HEK293T (cell line): Measurements from ENCODE around the gene RHBG.
A peak's percentile ranks its signal among the peaks of the same experiment; 100 is the strongest.

ENCODE experiments used
- CTCF ChIA-PET: fragments of 350-600 bp; formaldehyde crosslinking; extraction: SDS; loops from one replicate; lab custom pipeline; 2021; ENCODE audit warnings: antibody characterized with exemption, inconsistent platforms; lab: Yijun Ruan, JAX
- POLR2A ChIA-PET: fragments of 350-600 bp; formaldehyde crosslinking; extraction: SDS; loops from one replicate; lab custom pipeline; 2020; ENCODE audit warnings: antibody characterized with exemption, inconsistent platforms; lab: Yijun Ruan, JAX
- DNase-seq: peaks from one replicate; pipeline ENCODE4 v3.0.0; 2012; ENCODE audit warnings: mixed read lengths; ENCODE audit errors: extremely low spot score
- ARNT ChIP-seq: fragments of 450-650 bp; IDR thresholded peaks from 2 replicates; pipeline ENCODE4 v1.6.1; 2017; ENCODE audit warnings: mild to moderate bottlenecking
- BHLHE40 ChIP-seq: fragments of 450-650 bp; IDR thresholded peaks from 2 replicates; pipeline ENCODE4 v1.6.1; 2016; ENCODE audit warnings: mild to moderate bottlenecking, moderate library complexity, borderline replicate concordance
- CTBP1 ChIP-seq: fragments of 450-650 bp; IDR thresholded peaks from 2 replicates; pipeline ENCODE4 v1.6.1; 2016; ENCODE audit warnings: borderline replicate concordance
- ELF4 ChIP-seq: fragments of 450-650 bp; IDR thresholded peaks from 2 replicates; pipeline ENCODE4 v1.6.1; 2017; ENCODE audit warnings: antibody characterized with exemption
- FOXA1 ChIP-seq: fragments of 450-650 bp; IDR thresholded peaks from 2 replicates; pipeline ENCODE4 v1.6.1; 2016; ENCODE audit warnings: mild to moderate bottlenecking
- FOXK2 ChIP-seq: fragments of 450-650 bp; IDR thresholded peaks from 2 replicates; pipeline ENCODE4 v1.6.1; 2016; ENCODE audit warnings: mild to moderate bottlenecking
- FOXM1 ChIP-seq: fragments of 450-650 bp; IDR thresholded peaks from 2 replicates; pipeline ENCODE4 v1.6.1; 2017; ENCODE audit warnings: mild to moderate bottlenecking, borderline replicate concordance
- HDGF ChIP-seq: fragments of 450-650 bp; IDR thresholded peaks from 2 replicates; pipeline ENCODE4 v1.6.1; 2017; ENCODE audit warnings: antibody characterized with exemption, borderline replicate concordance
- L3MBTL2 ChIP-seq: fragments of 450-650 bp; conservative IDR thresholded peaks from 2 replicates; pipeline ENCODE4 v1.6.1; 2016; ENCODE audit warnings: mild to moderate bottlenecking
- LEF1 ChIP-seq: fragments of 450-650 bp; IDR thresholded peaks from 2 replicates; pipeline ENCODE4 v1.6.1; 2017; ENCODE audit warnings: mild to moderate bottlenecking, borderline replicate concordance
- NFRKB ChIP-seq: fragments of 450-650 bp; IDR thresholded peaks from 2 replicates; pipeline ENCODE4 v1.6.1; 2016; ENCODE audit warnings: mild to moderate bottlenecking, moderate library complexity
- PKNOX1 ChIP-seq: fragments of 450-650 bp; IDR thresholded peaks from 2 replicates; pipeline ENCODE4 v1.6.1; 2016
- SP1 ChIP-seq: fragments of 450-650 bp; IDR thresholded peaks from 2 replicates; pipeline ENCODE4 v1.6.1; 2017
- SUZ12 ChIP-seq: fragments of 450-650 bp; IDR thresholded peaks from 2 replicates; pipeline ENCODE4 v1.6.1; 2016; ENCODE audit warnings: mild to moderate bottlenecking
- TARDBP ChIP-seq: fragments of 450-650 bp; IDR thresholded peaks from 2 replicates; pipeline ENCODE4 v1.6.1; 2016
- ZNF384 ChIP-seq: fragments of 450-650 bp; IDR thresholded peaks from 2 replicates; pipeline ENCODE4 v1.6.1; 2016

RHBG gene

GRCh38 chr1:156412653-156413321 is 43.8 kb downstream of the RHBG start:
- POLR2A ChIA-PET: no interaction called here
- CTCF ChIA-PET: interaction anchor here (0.5 kb wide), 1 partner anchor 188 kb away, joined by 3 read pairs; no protein-coding TSS in a partner anchor
- no peak for DNase-seq
- TF ChIP-seq BHLHE40 (no peak), TARDBP (no peak), CTBP1 (no peak)

GRCh38 chr1:156413391-156414246 is 44.6 kb downstream of the RHBG start:
- CTCF ChIA-PET: no interaction called here
- POLR2A ChIA-PET: no interaction called here
- TF ChIP-seq CTBP1: no peak
- no peak for TF ChIP-seq ZNF384
- TF ChIP-seq FOXA1: no peak
- DNase-seq: no peak

- ChIA-PET POLR2A (interaction anchor here (0.9 to 1.0 kb wide), 2 partner anchors 9 to 70 kb away, joined by 3 read pairs; no protein-coding TSS in a partner anchor), CTCF (interaction anchor here (1.0 to 1.1 kb wide), 2 partner anchors 16 to 31 kb away, joined by 3 read pairs; no protein-coding TSS in a partner anchor)
- TF ChIP-seq HDGF: no peak
- DNase-seq: peak; percentile 46
These were observed 45.6 kb downstream of the RHBG start for GRCh38 chr1:156414461-156415064.

DNA sequence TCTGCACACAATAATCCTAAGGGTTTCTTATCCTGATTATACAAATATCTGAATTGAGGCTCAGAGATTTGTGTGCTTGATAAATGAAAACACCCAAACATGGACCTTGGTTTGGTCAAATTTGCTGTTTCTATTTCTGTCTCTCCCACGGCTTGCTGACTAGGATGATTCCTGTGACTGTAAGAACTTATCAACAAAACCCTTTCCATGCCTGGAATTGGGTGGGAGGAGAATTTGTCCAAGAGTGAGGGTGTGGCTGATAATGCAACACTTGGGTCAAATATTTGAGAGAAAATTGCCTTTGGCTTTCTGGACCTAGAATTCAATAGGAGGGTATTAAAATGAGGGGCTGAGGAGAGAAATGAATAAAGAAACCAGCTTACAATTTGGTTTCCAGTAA is 48.0 kb downstream of the RHBG start:
- CTCF ChIA-PET: interaction anchor here (1.3 to 1.9 kb wide), 2 partner anchors 29 to 31 kb away, joined by 3 to 5 read pairs; no protein-coding TSS in a partner anchor

DNA sequence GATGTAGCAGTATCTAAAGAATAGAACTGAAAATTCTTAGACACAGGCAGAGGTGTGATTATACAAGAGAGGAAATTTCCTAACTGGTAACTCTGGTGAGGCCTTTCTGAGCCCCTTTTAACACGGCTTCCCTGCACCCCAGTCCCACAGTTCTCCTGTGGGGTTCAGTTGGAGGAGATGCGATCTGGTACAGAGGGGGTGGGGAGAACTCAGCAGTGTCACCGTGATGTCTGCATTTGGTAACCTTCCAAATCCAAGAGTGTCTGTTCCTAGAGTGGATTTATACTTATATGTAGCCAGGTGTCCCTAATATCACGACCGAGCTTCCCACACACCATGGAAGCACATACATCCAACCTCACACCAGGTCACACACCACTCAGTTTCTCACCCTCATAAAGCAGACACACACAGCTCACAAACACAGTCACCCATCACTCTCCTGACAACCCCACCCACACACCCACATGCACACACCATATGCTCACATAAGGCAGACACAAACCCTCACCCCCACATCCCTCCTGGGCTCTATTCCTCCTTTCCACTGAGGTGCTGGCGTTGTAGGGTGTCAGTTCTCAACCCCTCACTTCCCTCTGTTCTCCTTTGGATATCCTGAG is 48.5 kb downstream of the RHBG start:
- ChIA-PET CTCF (interaction anchor here (1.3 to 1.9 kb wide), 2 partner anchors 29 to 32 kb away, joined by 3 to 5 read pairs; no protein-coding TSS in a partner anchor), POLR2A (interaction anchor here (2.6 kb wide), 1 partner anchor 40 kb away, joined by 6 read pairs; no protein-coding TSS in a partner anchor)
- no peak for DNase-seq
- no peak for TF ChIP-seq ARNT
- TF ChIP-seq FOXM1: no peak
- TF ChIP-seq L3MBTL2: no peak
- no peak for TF ChIP-seq LEF1
- TF ChIP-seq ELF4: no peak
- no peak for TF ChIP-seq ZNF384
- no peak for TF ChIP-seq SUZ12
- no peak for TF ChIP-seq FOXK2
- TF ChIP-seq NFRKB: no peak
- TF ChIP-seq CTBP1: no peak
- no peak for TF ChIP-seq HDGF
- TF ChIP-seq TARDBP: no peak
- no peak for TF ChIP-seq BHLHE40

More for the DNA sequence above, 48.0 kb downstream of the RHBG start:
- no peak for TF ChIP-seq FOXA1
- no peak for TF ChIP-seq SUZ12
- TF ChIP-seq ELF4: no peak
- no peak for TF ChIP-seq SP1
- TF ChIP-seq ZNF384: no peak
- no peak for TF ChIP-seq LEF1
- no peak for TF ChIP-seq NFRKB
- no peak for TF ChIP-seq PKNOX1
- no peak for TF ChIP-seq TARDBP
- no peak for TF ChIP-seq FOXK2
- no peak for TF ChIP-seq L3MBTL2
- TF ChIP-seq ARNT: no peak
- no peak for TF ChIP-seq HDGF
- no peak for TF ChIP-seq BHLHE40
- TF ChIP-seq CTBP1: no peak
- TF ChIP-seq FOXM1: no peak
- DNase-seq: no peak
- POLR2A ChIA-PET: no interaction called here

- ChIA-PET CTCF (interaction anchor here (1.1 to 1.9 kb wide), 2 partner anchors 23 to 33 kb away, joined by 3 to 5 read pairs; no protein-coding TSS in a partner anchor), POLR2A (interaction anchor here (1.3 to 2.6 kb wide), 2 partner anchors 13 to 39 kb away, joined by 3 to 6 read pairs; no protein-coding TSS in a partner anchor)
- TF ChIP-seq ELF4 (no peak), SP1 (no peak)
- DNase-seq: no peak
These were observed 49.5 kb downstream of the RHBG start for GRCh38 chr1:156418416-156419070.
